Nephron (organoid): ENCODE results near the gene TMEM151B.

Experiments used
- H3K27ac Mint-ChIP-seq, 3 experiments: 2 replicates each; pipeline ENCODE4 v1.8.0; 2020; ENCODE audit warnings: mixed read lengths in 3 of 3, mild to moderate bottlenecking in 2 of 3, moderate library complexity in 1 of 3
- H3K27me3 Mint-ChIP-seq: 2 replicates; pipeline ENCODE4 v1.8.0; 2021; ENCODE audit warnings: low read depth, mild to moderate bottlenecking, moderate library complexity, mixed read lengths
- H3K36me3 Mint-ChIP-seq: 2 replicates; pipeline ENCODE4 v1.8.0; 2020; ENCODE audit warnings: low read depth, mixed read lengths
- H3K4me1 Mint-ChIP-seq: 2 replicates; pipeline ENCODE4 v1.8.0; 2020; ENCODE audit warnings: mixed read lengths
- H3K4me3 Mint-ChIP-seq, 3 experiments: 2 replicates each; pipeline ENCODE4 v1.8.0; 2020; ENCODE audit warnings: mild to moderate bottlenecking in 3 of 3, mixed read lengths in 3 of 3, moderate library complexity in 2 of 3
- H3K9me3 Mint-ChIP-seq: 2 replicates; pipeline ENCODE4 v1.8.0; 2020; ENCODE audit warnings: mixed read lengths
- TF ChIP-seq, protein P1 (sequence below), 3 experiments: fragments of 200-600 bp; sonication (generic); IDR thresholded peaks; one replicate each; pipeline ENCODE4 v1.5.0; 2021; ENCODE audit warnings: antibody characterized with exemption in 3 of 3; ENCODE audit not compliant: unreplicated experiment in 3 of 3

Gene TMEM151B

DNA sequence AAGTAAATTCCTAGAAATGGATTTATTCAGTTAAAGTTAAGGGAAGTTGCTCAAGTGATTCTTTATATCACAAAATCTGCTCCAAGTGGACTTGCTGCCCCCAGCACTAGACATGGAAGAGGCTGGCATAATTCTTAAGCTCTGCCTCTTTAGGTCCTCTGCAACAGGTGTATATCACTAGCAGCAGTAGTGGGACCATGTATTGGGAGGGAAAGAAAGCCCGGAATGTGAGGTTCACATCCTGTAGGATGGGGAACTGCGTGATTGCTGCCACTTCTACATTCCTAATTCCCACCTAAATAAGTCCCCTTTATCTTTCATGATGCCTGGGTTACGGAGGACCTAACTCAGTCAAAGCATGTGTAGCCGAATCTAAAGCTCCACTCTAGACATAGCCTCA, 85.4 kb downstream of the TMEM151B start:
- no peaks in the 10 kb centered on the region for H3K36me3 Mint-ChIP-seq
- H3K27me3 Mint-ChIP-seq: peaks cover 4% of the 10 kb centered on the region
- TF ChIP-seq, protein P1, sequence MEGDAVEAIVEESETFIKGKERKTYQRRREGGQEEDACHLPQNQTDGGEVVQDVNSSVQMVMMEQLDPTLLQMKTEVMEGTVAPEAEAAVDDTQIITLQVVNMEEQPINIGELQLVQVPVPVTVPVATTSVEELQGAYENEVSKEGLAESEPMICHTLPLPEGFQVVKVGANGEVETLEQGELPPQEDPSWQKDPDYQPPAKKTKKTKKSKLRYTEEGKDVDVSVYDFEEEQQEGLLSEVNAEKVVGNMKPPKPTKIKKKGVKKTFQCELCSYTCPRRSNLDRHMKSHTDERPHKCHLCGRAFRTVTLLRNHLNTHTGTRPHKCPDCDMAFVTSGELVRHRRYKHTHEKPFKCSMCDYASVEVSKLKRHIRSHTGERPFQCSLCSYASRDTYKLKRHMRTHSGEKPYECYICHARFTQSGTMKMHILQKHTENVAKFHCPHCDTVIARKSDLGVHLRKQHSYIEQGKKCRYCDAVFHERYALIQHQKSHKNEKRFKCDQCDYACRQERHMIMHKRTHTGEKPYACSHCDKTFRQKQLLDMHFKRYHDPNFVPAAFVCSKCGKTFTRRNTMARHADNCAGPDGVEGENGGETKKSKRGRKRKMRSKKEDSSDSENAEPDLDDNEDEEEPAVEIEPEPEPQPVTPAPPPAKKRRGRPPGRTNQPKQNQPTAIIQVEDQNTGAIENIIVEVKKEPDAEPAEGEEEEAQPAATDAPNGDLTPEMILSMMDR (IDR thresholded peaks at IDR 0.05; ENCODE audit: unreplicated experiment in 3 of 3): no peak
- H3K27ac Mint-ChIP-seq: no peak overlapping the region
- H3K9me3 Mint-ChIP-seq: peaks cover 3% of the 10 kb centered on the region
- no peak overlapping the region for H3K4me3 Mint-ChIP-seq
- H3K4me1 Mint-ChIP-seq: no peaks in the 10 kb centered on the region

GRCh38 chr6:44356487-44356886, 86.2 kb downstream of the TMEM151B start:
- no peak overlapping the region for H3K4me3 Mint-ChIP-seq
- peaks cover 7% of the 10 kb centered on the region for H3K27me3 Mint-ChIP-seq
- H3K4me1 Mint-ChIP-seq: no peaks in the 10 kb centered on the region
- H3K9me3 Mint-ChIP-seq: peaks cover 3% of the 10 kb centered on the region
- H3K27ac Mint-ChIP-seq: no peak overlapping the region
- TF ChIP-seq, protein P1 (IDR thresholded peaks at IDR 0.05; ENCODE audit: unreplicated experiment in 3 of 3): no peak
- H3K36me3 Mint-ChIP-seq: no peaks in the 10 kb centered on the region
